Activated CD8-positive, alpha-beta memory T cell treated with anti-CD3 and anti-CD28 coated beads, Interleukin-2, amount 50 U/mL, for 48 hours (primary cell): ENCODE measurements around the gene DQX1.
A peak's percentile ranks its signal among the peaks of the same experiment; 100 is the strongest.
"Not testable (repeated sequence)": the region's sequence is repeated elsewhere in the genome, so short reads cannot be mapped to it uniquely, and the experiment has no call there.

ENCODE experiments used
- DNase-seq: peaks from one replicate; pipeline ENCODE4 v3.0.0-alpha.2; 2020

DQX1 gene

GRCh38 chr2:74491648-74492544 lies 34.1 kb downstream of the DQX1 start:
- no peak for DNase-seq

DNA sequence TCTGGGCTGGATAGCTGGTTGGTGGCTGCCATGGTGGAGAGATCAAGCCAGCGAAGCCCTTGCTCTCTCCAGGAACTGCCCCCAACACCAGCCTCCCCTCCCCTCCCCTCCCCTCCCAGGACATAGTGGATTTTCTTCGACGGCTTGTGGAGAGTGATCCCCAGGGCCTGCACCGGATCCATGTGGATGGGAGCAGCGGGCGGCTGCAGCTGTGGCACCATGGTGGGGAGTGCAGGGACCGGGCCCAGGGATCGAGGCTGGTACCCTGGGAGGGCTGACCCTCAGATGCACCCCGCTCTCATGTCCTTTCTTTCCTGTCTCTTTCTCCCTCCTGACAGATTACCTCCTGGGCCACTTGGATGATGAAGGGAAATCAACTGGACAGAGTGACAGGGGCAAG lies 36.1 kb downstream of the DQX1 start:
- no peak for DNase-seq

DNA sequence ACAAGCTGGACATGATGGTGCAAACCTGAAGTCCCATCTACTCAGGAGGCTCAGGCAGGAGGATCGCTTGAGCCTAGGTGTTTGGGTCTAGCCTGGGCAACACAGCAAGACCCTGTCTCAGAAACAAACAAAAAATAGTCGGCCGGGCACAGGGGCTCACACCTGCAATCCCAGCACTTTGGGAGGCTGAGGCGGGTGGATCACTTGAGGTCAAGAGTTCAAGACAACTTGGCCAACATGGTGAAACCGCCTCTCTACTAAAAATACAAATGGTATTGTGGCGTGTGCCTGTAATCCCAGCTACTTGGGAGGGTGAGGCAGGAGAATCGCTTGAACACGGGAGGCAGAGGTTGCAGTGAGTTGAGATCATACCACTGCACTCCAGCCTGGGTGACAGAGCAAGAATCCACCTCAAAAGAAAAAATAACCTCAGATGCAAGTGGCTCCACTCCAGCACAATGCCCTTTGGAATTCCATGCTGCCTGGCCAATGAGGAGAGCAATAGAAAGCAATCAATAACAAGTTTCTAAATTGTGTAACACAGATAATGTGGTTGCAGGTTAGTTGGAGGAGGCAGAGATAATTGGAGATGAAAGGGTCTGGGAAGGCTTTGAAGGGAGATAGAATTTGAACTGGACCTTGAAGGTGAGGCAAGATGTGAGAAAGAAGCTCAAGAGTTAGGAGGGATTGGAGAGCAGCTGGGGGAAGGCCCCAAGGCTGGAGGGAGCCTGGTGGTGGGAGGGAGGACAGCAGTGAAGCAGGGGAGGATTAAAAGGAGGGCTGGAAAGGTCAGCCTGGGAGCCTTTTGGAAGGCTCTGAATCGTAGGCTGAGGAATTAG lies 37.2 kb downstream of the DQX1 start:
- DNase-seq: no peak

DNA sequence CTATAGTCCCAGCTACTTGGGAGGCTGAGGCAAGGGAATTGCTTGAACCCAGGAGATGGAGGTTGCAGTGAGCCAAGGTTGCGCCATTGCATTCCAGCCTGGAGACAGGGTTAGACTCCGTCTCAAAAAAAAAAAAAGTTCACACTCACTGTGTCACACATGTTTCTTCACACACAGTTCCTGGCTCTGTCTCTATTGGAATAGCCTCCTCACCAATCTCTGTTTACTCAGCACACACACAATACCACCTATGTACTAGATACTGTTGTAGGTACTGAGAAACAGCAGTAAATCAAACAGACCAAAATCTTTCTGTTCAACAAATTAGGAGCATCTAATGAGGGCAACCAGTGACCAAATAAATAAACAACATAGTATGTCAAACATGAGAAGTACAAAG lies 39.9 kb downstream of the DQX1 start:
- no peak for DNase-seq

GRCh38 chr2:74483675-74484164 lies 42.3 kb downstream of the DQX1 start:
- DNase-seq: not testable (repeated sequence)

DNA sequence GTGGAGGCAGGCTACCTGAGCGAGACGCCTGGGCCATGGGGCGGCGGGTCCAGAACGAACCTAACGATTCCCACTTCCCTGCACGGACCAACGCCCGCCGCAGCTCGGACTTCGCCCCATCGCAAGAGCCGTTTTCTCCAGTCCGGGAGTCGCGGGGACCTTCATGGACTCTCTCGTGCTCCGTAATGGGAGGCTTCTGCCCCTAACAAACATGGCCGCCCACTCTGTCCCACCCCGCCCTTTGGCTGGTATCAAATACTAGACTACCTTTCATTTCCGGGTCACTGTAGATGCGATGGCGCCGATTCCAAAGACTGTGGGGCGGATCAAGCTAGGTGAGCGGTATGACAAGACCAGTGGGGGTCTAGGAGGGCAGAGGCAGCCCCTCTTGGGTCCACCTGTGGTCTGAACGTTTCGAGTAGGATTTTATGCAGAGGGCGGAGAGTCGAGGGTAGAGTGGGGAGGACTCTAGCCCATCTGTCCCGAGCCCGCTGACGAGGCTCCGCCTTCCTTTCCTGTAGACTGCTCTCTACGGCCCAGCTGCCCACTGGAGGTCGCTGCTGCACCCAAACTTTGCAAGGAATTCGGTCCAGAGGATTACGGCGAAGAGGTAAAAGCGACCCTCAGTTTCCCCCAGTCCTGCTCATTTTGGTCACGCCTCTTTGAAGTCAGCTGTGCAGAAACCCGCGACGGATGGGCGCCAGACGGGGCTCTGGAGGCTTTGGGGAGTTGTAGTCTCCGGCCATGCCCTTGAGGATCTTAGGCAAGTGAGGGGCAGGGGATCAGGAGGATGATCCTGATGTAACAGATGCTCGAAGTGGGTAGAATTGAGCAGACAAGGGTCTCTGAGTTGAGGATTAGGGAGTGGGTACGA lies 43.0 kb downstream of the DQX1 start, which contains the start of the genes CCDC142 and TTC31:
Gene CCDC142, minus strand, starts transcription at position 198 of the 874 bp plus-strand sequence. Its CDS starts 161 bp downstream, at position 37.
Gene TTC31, plus strand, starts transcription at position 281 of the 874 bp plus-strand sequence. Its CDS starts 15 bp downstream, at position 296.
- peak; percentile 91 for DNase-seq

GRCh38 chr2:74481961-74482800 lies 43.9 kb downstream of the DQX1 start:
- DNase-seq: peak; percentile 83

GRCh38 chr2:74481431-74481830 lies 44.6 kb downstream of the DQX1 start:
- DNase-seq: no peak

DNA sequence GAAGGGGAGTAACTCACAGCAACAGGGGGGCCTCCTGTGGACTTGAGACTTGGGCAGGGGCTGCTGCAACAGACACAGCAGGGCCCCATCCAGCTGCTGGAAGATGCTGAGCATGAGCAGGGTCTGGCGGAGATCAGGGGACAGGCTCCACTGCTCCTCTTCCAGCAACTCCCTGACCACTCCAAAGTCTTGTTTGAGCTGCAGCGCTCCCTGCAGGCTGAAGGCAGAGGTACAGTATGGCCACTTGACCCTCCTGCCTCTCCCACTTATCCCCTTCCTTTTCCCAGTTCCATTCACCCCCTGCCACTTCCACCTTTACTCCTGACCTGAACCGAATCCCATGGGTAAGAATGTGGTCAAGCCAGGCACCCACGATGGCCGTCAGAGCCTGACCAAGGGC lies 51.1 kb downstream of the DQX1 start:
- no peak for DNase-seq

DNA sequence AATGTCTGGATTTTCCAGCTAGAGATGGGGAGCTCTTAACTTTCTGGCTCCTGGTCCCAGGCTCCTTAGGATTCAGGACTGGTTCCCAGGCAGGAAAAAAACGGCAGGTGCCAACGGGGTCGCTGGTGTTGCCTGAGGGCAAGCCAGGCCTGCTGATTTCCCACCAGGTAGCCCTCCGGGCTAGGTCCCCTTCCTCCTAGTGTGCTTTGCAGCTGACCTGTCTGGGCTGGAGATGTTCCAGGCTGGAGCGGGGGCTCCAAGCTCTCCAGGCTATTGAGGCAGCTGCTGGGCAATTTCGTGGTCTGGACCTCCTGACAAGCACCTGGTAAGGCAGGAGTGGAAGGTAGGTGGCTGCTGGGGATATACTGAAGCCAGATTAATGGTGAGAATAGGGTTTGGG lies 51.5 kb downstream of the DQX1 start:
- no peak for DNase-seq

DNA sequence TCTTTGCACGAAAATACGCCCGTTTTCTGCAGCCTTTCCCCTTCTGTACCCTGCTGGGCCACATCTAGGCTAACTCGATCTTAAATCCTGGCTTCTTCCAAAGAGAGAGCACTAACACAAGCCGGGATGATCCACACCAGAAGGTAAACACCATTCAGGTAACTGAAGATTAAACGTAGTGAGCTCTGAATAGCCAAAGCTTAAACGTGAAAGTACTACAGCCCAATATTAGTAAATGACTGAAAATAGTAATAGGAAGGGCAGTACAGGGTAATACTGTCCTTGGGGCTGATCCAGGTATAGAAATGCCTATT lies 53.1 kb downstream of the DQX1 start:
- no peak for DNase-seq

GRCh38 chr2:74472086-74472944 lies 53.7 kb downstream of the DQX1 start, which contains the start of gene MRPL53:
TSS of gene MRPL53 (minus strand) at chr2:74472680. CDS start at chr2:74472660, 20 bp downstream.
- peak; percentile 99 for DNase-seq

DNA sequence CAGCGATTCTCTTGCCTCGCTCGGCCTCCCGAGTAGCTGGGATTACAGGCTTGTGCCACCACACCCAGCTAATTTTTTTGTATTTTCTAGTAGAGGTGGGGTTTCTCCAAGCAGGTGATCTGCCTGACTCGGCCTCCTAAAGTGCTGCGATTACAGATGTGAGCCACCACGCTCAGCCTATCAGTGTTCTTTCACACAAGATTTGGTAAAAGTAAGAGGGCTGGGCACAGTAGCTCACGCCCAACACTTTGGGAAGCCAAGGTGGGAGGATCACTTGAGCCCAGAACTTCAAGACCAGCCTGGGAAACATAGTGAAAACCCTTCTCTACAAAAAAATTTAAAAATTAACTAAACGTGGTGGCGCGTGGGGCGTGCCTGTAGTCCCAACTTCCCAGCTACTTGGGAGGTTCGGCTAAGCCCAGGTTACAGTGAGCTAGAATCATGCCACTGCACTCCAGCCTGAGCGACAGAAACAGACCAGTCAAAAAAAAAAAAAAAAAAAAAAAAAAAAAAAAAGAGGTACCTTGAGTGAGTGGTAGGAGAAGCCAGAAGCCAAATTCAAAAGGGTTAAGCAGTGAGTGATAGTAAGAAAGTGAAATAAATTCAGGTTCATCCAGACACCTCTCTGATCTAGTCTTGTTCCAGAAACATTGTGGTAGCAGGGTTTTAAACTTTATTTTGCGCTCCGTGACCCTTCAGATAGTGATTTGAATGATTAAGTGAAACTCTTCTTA lies 54.5 kb downstream of the DQX1 start:
- DNase-seq: no peak

- not testable (repeated sequence) for DNase-seq
Measured at GRCh38 chr2:74470742-74471141, 55.3 kb downstream of the DQX1 start.
